GM18498 (cell line): ENCODE results near the gene MDP1.

Experiments used
- ATAC-seq: cut with Tn5 transposase; IDR thresholded peaks from one replicate; pipeline ENCODE4 v1.9.1; 2021; ENCODE audit warnings: mild to moderate bottlenecking, moderate library complexity; ENCODE audit not compliant: unreplicated experiment

The MDP1 gene

DNA sequence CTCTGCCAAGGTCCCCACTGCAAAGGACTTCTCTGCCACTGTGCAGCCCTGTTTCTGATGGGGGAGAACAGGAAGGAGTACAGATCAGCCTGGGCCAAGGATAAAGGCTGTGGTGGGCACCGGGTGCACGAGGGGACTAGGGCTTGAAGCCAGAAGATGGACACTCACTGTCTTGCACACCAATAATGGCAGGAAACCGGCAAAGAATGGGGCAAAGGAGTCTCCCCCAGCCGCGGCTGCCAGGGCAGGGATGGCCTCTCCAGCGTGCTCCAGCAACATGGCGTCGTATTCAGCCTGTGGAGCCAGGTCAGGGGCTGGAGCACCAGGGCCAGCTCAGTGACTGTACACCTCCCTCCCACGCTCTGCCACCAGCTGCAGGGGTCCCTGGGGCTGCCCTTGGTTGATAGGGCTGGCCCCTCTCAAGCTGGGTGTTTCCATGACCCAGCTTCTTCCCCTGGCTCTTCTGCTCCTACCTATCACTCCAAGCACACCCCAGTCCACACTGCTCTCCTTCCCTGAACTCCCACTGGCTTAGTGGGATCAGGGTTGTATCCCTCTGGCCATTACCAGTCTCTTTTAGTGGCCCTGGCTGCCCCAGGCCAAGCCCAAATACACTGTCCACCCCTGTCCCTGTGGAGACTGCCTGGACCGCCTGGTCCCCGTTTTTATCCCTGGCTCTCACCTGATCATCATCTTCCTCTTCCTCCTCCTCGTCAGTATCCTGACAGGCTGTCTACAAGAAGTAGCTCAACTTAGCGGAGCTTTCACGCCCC, 33.6 kb downstream of the MDP1 start:
- ATAC-seq = no peak

DNA sequence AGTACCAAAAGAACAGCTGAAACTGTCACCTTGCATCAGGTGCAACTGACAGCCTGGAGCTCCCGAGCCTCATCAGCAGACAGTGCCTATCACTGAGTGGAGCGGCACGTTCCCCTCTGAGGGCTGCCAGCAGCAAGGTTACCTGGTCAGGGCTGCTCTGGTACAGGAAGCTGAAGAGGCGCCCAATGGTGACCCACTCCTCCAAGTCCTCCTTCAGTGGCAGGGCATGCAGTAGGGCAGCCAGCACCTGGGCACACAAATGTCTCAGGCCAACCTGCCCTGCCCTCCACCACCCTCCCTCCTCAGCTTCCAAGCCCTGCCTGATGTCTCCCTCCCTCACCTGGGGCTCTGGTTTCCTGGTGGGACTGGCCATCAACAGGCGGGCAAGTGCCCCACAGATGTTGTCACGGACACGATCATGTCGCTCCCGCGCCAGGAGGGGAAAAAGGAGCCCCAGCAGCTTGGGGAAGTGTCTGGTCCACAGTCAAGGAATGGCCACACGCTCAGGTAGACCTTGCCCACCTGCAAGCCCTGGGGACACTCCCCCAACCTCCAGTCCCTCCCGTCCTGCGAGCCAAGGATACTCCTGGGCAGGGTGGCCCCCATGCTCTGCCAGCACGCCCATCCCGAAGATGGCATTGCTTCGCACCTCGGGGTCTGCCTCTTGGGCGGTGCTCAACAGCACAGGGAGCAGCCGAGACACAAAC, 34.3 kb downstream of the MDP1 start:
- no peak for ATAC-seq

DNA sequence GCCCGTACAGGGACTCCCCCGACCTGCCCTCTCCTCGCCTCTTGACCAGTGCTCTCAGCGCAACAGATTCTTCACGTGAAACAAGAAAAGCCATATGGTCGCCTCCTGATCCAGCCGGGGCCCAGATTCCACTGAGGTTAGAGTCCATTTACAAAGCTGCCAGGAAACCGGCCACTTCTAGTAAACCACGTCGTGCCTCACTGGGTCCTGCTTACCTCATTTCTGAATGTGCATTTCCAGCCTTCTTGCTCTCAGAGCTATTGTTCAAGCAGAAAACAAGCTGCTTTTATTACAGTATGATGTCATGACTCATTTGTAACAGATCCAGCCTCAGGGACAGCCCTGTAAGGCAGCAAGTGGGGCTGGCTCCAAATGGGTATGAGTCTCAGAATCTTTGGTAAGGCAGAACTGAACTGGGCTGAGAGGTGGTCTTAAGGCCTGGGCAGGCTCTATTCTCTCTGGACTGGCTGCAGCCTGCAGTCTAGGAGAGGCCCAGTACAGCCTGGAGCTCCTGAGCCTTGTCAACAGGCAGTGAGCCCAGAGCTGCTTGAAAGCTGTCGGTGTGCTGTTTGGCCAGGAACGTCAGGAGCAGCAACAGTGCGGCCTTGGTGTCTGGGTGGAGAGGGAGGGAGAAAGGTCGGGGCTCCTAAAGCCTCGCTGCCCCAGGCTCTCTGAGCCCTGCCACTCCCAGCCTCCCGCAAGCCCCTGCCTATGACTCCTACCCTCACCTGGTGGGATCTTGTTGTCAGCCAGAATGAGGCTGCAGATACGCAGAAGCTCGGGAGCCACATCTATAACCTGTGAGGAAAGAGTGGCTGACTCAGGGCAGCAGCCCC, 35.7 kb downstream of the MDP1 start:
- ATAC-seq = no peak

DNA sequence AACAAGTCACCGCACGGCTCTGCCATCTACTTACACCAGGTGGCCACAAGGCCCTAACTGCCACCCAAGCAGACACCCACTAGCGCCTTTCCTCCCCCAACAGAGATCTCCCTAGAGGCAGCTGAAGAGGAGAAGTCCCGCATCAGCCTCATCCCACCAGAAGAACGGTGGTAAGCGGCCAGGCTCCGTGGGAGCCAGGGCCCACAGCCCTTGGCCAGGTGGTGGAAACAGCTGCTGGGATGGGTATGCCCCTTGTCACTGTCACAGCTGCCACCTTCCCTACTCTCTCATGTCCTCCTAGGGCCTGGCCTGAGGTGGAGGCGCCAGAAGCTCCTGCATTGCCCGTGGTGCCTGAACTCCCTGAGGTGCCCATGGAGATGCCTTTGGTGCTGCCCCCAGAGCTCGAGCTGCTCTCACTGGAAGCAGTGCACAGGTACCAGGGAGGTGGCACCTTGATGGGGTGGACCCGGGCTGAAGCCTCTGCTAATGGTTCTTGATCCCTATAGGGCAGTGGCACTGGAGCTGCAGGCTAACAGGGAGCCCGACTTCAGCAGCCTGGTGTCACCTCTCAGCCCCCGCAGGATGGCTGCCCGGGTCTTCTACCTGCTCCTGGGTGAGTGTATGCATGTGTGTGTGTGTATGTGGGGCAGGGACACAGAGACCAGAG, 36.4 kb downstream of the MDP1 start:
- no peak for ATAC-seq

DNA sequence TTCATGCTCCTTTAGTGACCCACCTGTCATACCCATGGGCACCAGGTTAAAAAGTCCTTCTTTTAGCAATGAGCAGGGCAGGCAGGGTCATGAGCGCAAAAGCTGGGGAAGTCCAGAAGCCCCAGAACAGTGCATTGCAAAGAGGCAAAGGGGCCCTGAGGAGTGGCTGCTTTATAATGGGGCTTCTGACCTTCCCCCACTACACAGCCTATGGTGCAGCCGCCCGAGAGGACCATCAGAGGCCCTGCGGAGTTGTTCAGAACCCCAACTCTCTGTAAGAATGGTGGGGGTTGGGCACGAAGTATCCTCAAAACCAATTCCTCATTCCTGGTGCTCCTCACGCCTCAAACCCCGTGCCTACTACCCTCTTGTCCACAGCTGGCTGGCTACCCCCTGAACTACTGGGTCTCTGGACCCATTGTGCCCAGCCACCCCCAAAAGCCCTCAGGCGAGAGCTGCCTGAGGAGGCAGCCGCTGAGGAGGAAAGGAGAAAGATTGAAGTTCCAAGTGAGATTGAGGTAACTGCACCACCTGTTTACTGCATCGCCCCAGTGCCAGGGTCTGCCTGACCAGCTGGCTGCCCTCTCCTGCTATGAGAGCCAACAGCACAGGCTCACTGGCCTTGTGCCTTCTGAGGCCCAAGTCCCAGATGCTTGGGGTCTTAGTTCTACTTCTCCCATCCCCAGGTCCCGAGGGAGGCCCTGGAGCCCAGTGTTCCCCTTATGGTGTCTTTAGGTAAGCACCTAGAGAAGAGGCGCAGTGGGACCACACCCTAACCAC, 37.3 kb downstream of the MDP1 start:
- no peak for ATAC-seq

DNA sequence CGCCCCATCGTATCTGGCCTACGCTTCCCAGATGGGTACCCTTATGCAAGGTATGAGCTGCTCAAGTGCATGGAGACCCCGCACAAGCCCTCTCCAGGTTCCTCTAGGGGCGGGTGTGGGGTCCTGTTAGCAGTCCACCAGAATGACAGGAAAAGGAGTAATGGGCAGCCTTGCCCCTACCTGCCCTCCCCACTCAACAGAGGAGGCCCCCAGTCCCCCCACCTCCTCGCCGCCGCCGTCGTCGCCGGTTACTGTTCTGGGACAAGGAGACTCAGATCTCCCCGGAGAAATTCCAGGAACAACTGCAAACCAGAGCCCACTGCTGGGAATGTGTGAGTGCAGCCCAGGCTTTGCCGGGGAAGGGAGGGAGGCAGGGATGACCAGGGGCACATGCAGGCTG, 38.0 kb downstream of the MDP1 start:
- ATAC-seq = no peak

DNA sequence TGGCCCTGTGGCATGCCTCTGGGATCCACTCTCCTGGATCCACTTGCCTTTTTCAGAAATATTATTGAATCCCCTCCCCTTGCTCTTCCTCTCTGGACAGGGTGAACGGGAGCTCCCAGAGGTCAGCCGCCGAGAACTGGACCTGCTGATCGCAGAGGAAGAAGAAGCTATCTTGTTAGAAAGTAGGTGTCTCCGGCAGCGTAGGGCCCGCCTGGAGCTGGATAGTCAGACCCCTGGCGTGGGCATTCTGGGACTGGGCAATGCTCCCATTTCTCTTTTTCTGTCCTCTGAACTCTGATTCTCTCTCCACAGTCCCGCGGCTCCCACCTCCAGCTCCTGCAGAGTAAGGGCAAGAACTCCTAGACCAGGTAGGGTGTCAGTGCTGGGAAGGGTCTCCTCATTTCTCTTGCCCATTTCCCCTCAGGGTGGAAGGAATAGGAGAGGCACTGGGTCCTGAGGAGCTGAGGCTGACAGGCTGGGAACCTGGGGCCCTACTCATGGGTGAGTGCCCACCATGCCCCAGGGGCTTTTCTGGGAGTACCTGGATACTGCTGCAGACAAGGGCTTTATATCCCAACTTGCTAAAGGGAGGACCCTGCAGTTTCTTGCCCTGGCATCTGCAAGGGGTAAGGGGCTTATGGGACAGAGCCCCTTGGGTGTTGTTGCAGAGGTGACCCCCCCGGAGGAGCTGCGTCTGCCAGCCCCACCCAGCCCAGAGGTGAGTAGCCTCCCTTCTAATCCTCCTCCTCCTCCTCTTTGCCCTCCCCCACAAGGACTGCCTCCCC, 38.6 kb downstream of the MDP1 start:
- ATAC-seq = no peak

DNA sequence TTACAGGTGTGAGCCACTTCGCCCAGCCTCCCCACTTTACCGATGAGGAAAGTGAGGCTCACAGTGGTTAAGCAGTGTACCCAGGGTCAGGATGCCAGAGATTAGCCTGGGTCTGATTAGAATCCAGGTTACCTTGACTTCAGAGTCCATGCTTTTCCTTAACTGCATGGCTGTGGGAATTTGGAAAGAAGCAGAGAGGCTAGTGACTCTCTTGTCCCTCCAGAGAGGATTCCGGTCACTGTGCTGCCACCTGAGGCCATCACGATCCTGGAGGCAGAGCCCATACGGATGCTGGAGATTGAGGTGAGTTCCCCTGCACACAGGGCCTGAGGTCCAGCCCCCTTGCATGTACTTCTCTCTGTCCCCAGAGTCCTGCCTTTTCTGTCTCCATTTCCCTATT, 39.3 kb downstream of the MDP1 start:
- no peak for ATAC-seq

DNA sequence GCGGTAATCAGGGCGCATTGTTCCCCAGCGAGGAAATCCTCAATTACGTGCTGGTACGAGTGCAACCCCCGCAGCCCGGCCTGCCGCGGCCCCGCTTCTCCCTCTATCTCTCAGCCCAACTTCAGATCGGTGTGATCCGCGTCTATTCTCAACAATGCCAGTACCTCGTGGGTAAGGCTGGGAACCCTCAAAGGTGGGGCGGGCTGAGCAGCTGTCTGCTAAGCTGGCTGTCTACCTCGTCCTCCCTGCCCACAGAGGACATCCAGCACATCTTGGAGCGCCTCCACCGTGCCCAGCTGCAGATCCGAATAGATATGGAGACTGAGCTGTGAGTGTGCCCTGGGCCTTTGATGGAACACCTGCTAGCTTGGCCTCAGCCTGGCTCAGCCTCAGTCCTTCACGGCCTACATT, 43.0 kb downstream of the MDP1 start:
- no peak for ATAC-seq

DNA sequence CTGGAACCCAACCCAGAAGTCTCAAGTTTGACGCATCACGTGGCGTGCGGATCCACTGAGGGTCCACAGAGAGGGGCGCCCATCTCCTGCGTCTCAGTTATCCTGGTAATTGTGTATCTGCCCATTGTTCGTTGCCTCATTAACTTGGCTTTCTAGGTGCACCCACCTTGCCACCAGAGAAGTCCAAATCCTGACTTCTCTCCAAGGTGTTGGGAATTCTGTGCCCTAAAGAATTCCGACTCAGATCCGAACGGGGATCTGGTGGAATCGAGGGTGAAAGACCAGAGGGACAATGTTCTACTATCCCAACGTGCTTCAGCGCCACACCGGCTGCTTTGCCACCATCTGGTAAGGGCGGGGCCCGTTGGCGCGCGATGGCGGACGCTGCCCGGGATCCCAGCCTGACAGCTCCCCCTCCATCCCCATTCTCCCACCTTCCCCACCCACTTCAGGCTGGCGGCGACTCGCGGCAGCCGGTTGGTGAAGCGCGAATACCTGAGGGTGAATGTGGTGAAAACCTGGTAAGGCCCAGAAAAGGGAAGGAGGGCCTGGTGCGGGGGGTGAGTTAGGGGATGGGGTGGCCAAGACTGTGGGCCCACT, 43.5 kb downstream of the MDP1 start:
- ATAC-seq = no peak

DNA sequence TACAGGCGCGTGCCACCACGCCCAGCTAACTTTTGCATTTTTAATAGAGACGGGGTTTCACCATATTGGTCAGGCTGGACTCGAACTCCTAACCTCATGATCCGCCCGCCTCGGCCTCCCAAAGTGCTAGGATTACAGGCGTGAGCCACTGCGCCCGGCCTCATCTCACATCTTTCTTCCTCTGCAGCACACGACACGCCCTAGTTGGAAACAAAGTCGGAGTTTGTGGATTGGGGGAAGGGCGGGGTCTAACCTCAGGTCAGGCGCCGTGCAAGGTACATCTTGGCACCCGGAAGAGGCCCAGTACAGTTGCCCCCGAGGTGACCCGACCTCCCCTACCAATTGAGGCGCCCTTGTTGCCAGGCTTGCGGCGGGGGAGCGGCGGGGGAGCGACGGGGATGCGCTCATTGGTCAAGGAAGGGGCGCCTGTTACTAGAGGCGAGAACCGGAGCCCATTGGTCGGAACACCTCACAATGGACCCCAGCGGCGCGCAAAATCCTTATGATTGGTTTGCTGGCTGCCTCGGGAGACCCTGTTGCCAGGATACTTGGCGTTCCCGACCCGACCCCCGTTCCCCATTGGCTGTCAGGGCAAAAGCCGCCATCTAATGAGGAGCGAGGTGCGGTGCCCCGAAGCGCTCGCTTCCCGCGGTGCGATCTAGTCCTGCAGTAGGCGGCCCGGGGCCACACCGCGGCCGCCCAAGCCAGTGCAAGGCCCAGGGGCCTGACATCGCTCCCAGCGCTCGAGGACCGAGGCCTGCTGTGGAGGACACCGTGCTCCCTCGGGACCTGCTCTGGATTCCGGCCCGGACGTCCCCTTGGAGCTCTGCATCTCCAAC, 44.2 kb downstream of the MDP1 start, which contains the start of gene REC8:
TSS of gene REC8 (plus strand) at position 659 of the 839 bp plus-strand sequence. CDS start 473 bp downstream, outside the sequence.
- peak; percentile 82 for ATAC-seq

DNA sequence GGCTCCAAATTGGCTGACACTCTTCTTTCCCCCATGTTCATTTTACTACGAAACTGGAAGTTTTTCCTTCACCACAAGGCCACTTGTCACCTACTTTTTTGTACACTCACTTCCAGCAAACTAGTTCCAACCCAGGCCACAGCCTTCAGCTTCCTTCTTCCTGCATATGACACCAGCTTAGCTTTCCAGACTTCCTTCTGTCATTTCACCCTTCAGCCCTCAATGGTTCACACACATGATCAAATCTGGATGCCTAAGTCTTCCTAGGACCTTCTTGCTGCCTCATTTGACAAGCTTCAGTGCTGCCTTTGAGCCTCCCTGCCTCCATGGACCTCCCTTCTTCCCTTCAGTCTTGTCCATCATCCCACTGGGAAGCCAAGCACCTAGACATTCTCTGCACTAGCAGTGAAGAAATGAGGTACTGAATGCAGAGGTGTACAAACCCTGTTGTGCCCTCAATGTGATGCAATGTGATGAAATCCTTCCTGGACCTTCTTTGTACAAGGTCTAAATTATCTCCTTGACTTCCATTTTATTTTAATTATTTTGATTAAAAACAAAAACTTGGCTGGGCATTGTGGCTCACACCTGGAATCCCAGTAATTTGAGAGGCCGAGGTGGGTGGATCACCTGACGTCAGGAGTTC, 48.3 kb downstream of the MDP1 start:
- ATAC-seq = no peak

DNA sequence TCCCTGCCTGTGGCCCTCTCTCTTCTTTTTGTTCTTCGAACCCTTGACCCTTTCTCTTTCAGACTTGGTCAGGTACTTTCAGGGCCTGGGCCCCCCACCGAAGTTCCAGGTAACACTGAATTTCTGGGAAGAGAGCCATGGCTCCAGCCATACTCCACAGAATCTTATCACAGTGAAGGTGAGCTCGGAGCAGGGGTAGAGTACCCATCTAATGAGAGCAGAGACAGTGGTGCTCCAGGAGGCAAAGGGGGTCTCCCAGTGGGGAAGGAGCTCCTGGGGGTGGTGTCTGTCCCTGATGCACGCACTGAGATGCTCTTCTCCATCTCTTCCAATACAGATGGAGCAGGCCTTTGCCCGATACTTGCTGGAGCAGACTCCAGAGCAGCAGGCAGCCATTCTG, 50.1 kb downstream of the MDP1 start:
- ATAC-seq = no peak

DNA sequence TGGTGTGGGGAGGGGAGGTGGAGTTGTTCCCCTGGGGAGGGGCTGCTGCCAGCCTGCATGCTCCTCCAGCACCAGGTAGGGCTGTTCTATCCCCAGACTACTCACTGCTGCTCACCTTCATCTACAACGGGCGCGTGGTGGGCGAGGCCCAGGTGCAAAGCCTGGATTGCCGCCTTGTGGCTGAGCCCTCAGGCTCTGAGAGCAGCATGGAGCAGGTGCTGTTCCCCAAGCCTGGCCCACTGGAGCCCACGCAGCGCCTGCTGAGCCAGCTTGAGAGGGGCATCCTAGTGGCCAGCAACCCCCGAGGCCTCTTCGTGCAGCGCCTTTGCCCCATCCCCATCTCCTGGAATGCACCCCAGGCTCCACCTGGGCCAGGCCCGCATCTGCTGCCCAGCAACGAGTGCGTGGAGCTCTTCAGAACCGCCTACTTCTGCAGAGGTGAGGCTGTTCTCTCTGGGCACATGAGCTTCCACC, 51.3 kb downstream of the MDP1 start:
- ATAC-seq = no peak
